MG63 (cell line): ENCODE measurements around the gene CEP85L. TPM values are rescaled to one million over a fixed set of nuclear protein-coding genes. Genes with fewer than 3 reads are reported as not detected.

Source experiments
- DNase-seq: peaks from one replicate; pipeline ENCODE4 v3.0.0-alpha.2; 2020
- H3K27me3 ChIP-seq: fragments of 250-450 bp; sonication (Bioruptor Pico); 2 replicates; pipeline ENCODE4 v1.5.1; 2020; ENCODE audit warnings: mild to moderate bottlenecking, moderate library complexity
- H3K36me3 ChIP-seq: fragments of 250-450 bp; sonication (Bioruptor Pico); 2 replicates; pipeline ENCODE4 v1.5.1; 2020; ENCODE audit warnings: mild to moderate bottlenecking, moderate library complexity
- H3K4me3 ChIP-seq: fragments of 250-450 bp; sonication (Bioruptor Pico); 2 replicates; pipeline ENCODE4 v1.5.1; 2020; ENCODE audit warnings: mild to moderate bottlenecking, moderate library complexity
- H3K9me3 ChIP-seq: fragments of 250-450 bp; sonication (Bioruptor Pico); 2 replicates; pipeline ENCODE4 v1.5.1; 2020; ENCODE audit warnings: mild to moderate bottlenecking, moderate library complexity
- total RNA-seq: library from RNA; depleted of rRNA; stranded (reverse); fragments of >200 nt; shearing (Covaris generic); gene quantifications from 2 replicates; pipeline ENCODE4 v1.2.3, GENCODE V29; 2014; ENCODE audit warnings: low replicate concordance

The CEP85L gene
- total RNA-seq, 1 experiment from 2014 or later = 4.9 TPM

GRCh38 chr6:118602300-118602699 lies 49.1 kb downstream of the CEP85L start:
- H3K27me3 ChIP-seq = no peaks in the 10 kb centered on the region
- H3K9me3 ChIP-seq = peaks cover 4% of the 10 kb centered on the region
- H3K4me3 ChIP-seq = no peak overlapping the region
- no peaks in the 10 kb centered on the region; the same call in 1 of the 2 replicates for H3K36me3 ChIP-seq
- DNase-seq = no peak

GRCh38 chr6:118598324-118598723 lies 53.1 kb downstream of the CEP85L start:
- H3K36me3 ChIP-seq = no peaks in the 10 kb centered on the region; the same call in 1 of the 2 replicates

GRCh38 chr6:118597636-118598035 lies 53.8 kb downstream of the CEP85L start:
- no peak for DNase-seq
- H3K4me3 ChIP-seq = no peak overlapping the region
- no peaks in the 10 kb centered on the region for H3K36me3 ChIP-seq
- H3K27me3 ChIP-seq = no peaks in the 10 kb centered on the region
- no peaks in the 10 kb centered on the region for H3K9me3 ChIP-seq

More at GRCh38 chr6:118598324-118598723, 53.1 kb downstream of the CEP85L start:
- Histone ChIP-seq H3K4me3 (no peak overlapping the region), H3K9me3 (peaks cover under 1% of the 10 kb centered on the region; the same call in 1 of the 2 replicates), H3K27me3 (no peaks in the 10 kb centered on the region)
- DNase-seq = no peak

GRCh38 chr6:118596774-118597320 lies 54.5 kb downstream of the CEP85L start:
- H3K9me3 ChIP-seq = no peaks in the 10 kb centered on the region
- no peaks in the 10 kb centered on the region for H3K27me3 ChIP-seq
- no peak overlapping the region for H3K4me3 ChIP-seq
- DNase-seq = no peak
- no peaks in the 10 kb centered on the region for H3K36me3 ChIP-seq

- Histone ChIP-seq H3K9me3 (no peaks in the 10 kb centered on the region), H3K27me3 (no peaks in the 10 kb centered on the region), H3K36me3 (no peaks in the 10 kb centered on the region), H3K4me3 (no peak overlapping the region)
- no peak for DNase-seq
Observed at GRCh38 chr6:118594877-118595276, 56.5 kb downstream of the CEP85L start.

GRCh38 chr6:118591897-118592296 lies 59.5 kb downstream of the CEP85L start:
- no peaks in the 10 kb centered on the region for H3K36me3 ChIP-seq
- no peak for DNase-seq
- H3K9me3 ChIP-seq = no peaks in the 10 kb centered on the region
- no peaks in the 10 kb centered on the region for H3K27me3 ChIP-seq
- H3K4me3 ChIP-seq = no peak overlapping the region

GRCh38 chr6:118589649-118590365 lies 61.6 kb downstream of the CEP85L start:
- DNase-seq = no peak
- Histone ChIP-seq H3K27me3 (no peaks in the 10 kb centered on the region), H3K36me3 (no peaks in the 10 kb centered on the region), H3K9me3 (no peaks in the 10 kb centered on the region), H3K4me3 (no peak overlapping the region)

- Histone ChIP-seq H3K4me3 (no peak overlapping the region), H3K36me3 (no peaks in the 10 kb centered on the region), H3K9me3 (no peaks in the 10 kb centered on the region), H3K27me3 (no peaks in the 10 kb centered on the region)
- no peak for DNase-seq
Observed at GRCh38 chr6:118589186-118589585, 62.2 kb downstream of the CEP85L start.

- Histone ChIP-seq H3K27me3 (no peaks in the 10 kb centered on the region), H3K9me3 (no peaks in the 10 kb centered on the region), H3K4me3 (no peak overlapping the region), H3K36me3 (no peaks in the 10 kb centered on the region)
- DNase-seq = no peak
Observed at GRCh38 chr6:118588626-118589025, 62.8 kb downstream of the CEP85L start.

GRCh38 chr6:118586746-118587485 lies 64.5 kb downstream of the CEP85L start:
- no peak for DNase-seq
- Histone ChIP-seq H3K36me3 (no peaks in the 10 kb centered on the region), H3K4me3 (no peak overlapping the region), H3K9me3 (no peaks in the 10 kb centered on the region), H3K27me3 (no peaks in the 10 kb centered on the region)

- DNase-seq = no peak
- no peaks in the 10 kb centered on the region for H3K27me3 ChIP-seq
- H3K9me3 ChIP-seq = peaks cover 2% of the 10 kb centered on the region; the same call in 1 of the 2 replicates
Observed at GRCh38 chr6:118584911-118585310, 66.5 kb downstream of the CEP85L start.

GRCh38 chr6:118581489-118581959 lies 69.9 kb downstream of the CEP85L start:
- Histone ChIP-seq H3K36me3 (no peaks in the 10 kb centered on the region; the same call in none of the 2 replicates), H3K9me3 (peaks cover 10% of the 10 kb centered on the region), H3K27me3 (no peaks in the 10 kb centered on the region), H3K4me3 (no peak overlapping the region)
- no peak for DNase-seq

More at GRCh38 chr6:118584911-118585310, 66.5 kb downstream of the CEP85L start:
- Histone ChIP-seq H3K36me3 (no peaks in the 10 kb centered on the region), H3K4me3 (no peak overlapping the region)

- H3K36me3 ChIP-seq = no peaks in the 10 kb centered on the region; the same call in none of the 2 replicates
- peaks cover 14% of the 10 kb centered on the region for H3K9me3 ChIP-seq
- DNase-seq = peak; percentile 36
- no peak overlapping the region for H3K4me3 ChIP-seq
- no peaks in the 10 kb centered on the region for H3K27me3 ChIP-seq
Observed at GRCh38 chr6:118580585-118581419, 70.6 kb downstream of the CEP85L start.

GRCh38 chr6:118579786-118580185 lies 71.6 kb downstream of the CEP85L start:
- Histone ChIP-seq H3K36me3 (peaks cover 3% of the 10 kb centered on the region), H3K27me3 (no peaks in the 10 kb centered on the region), H3K4me3 (no peak overlapping the region), H3K9me3 (peaks cover 15% of the 10 kb centered on the region)
- no peak for DNase-seq

- no peaks in the 10 kb centered on the region for H3K27me3 ChIP-seq
- no peak overlapping the region for H3K4me3 ChIP-seq
- peaks cover 27% of the 10 kb centered on the region for H3K9me3 ChIP-seq
- peaks cover 6% of the 10 kb centered on the region for H3K36me3 ChIP-seq
- no peak for DNase-seq
Observed at GRCh38 chr6:118578617-118579016, 72.8 kb downstream of the CEP85L start.

- no peak for DNase-seq
- Histone ChIP-seq H3K4me3 (no peak overlapping the region), H3K36me3 (peaks cover 6% of the 10 kb centered on the region), H3K27me3 (no peaks in the 10 kb centered on the region), H3K9me3 (peaks cover 27% of the 10 kb centered on the region)
Observed at GRCh38 chr6:118577972-118578371, 73.4 kb downstream of the CEP85L start.
